ENCODE data around the gene ZNF157. TPM values are rescaled to one million over a fixed set of nuclear protein-coding genes. Genes with fewer than 3 reads are reported as not detected.
"Not testable (repeated sequence)": the region's sequence is repeated elsewhere in the genome, so short reads cannot be mapped to it uniquely, and the experiment has no call there.

ZNF157 gene
- total RNA-seq (ENCODE audit: unreplicated experiment) = 0.67 TPM
- long read RNA-seq = 0 reads

DNA sequence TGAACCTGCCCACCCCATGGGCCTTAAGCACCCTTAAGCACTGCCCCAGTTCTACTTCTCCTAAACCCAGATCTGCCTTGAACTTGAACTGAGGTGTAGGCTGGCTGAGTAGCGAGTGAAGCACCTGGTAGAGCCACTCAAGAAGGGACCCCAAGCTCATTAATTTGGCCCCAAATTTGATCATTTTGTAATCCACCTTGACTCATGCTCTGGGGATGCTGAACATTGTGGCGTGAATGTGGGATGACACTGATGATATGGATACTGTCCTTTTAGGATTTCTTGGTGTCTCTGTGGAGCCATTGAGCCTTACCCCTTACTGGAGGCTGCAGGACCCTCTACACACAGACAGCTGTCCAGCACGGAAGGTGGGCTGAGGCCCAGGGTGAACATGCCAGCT, at the start of gene ZNF157:
TSS of gene ZNF157 (plus strand) at position 301 of the 400 bp plus-strand sequence. CDS start at position 392, 91 bp downstream.
- H3K27ac Mint-ChIP-seq (ENCODE audit: unreplicated experiment) = no peak within 1 kb of the TSS
- H3K9me3 Mint-ChIP-seq (ENCODE audit: unreplicated experiment) = no peaks in the 10 kb centered on the region
- no peak for DNase-seq (ENCODE audit: low spot score)
- H3K4me1 Mint-ChIP-seq (ENCODE audit: unreplicated experiment) = no peaks in the 10 kb centered on the region
- no peaks in the 10 kb centered on the region for H3K36me3 Mint-ChIP-seq (ENCODE audit: low read depth, unreplicated experiment)
- TF ChIP-seq, protein P1, sequence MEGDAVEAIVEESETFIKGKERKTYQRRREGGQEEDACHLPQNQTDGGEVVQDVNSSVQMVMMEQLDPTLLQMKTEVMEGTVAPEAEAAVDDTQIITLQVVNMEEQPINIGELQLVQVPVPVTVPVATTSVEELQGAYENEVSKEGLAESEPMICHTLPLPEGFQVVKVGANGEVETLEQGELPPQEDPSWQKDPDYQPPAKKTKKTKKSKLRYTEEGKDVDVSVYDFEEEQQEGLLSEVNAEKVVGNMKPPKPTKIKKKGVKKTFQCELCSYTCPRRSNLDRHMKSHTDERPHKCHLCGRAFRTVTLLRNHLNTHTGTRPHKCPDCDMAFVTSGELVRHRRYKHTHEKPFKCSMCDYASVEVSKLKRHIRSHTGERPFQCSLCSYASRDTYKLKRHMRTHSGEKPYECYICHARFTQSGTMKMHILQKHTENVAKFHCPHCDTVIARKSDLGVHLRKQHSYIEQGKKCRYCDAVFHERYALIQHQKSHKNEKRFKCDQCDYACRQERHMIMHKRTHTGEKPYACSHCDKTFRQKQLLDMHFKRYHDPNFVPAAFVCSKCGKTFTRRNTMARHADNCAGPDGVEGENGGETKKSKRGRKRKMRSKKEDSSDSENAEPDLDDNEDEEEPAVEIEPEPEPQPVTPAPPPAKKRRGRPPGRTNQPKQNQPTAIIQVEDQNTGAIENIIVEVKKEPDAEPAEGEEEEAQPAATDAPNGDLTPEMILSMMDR (IDR thresholded peaks at IDR 0.05; ENCODE audit: unreplicated experiment) = no peak
- no peak within 1 kb of the TSS for H3K4me3 Mint-ChIP-seq (ENCODE audit: unreplicated experiment)
- H3K27me3 Mint-ChIP-seq (ENCODE audit: unreplicated experiment) = peaks cover 2% of the 10 kb centered on the region

DNA sequence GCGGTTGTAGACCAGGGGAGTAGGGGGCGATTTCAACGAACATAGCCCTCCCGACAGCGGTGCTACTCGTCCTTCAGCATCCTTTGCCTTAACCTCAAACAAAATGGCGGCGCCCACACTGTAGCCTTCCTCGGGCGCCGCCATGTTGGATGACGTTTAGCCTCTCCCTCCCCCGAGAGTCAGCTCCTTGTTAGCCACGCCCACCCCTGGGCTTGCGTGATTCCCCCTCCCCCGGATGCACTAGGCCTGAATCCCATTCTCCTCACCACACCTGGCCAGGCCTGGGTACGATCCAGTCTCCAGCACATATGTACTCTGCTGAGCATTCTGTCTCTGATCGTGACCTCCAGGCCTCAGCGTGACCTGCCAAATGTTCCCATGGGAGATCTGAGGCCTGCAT, 49.0 kb upstream of the ZNF157 start:
- peak overlapping the region; percentile 93 for H3K27ac Mint-ChIP-seq (ENCODE audit: unreplicated experiment)
- peak; percentile 61 for DNase-seq (ENCODE audit: low spot score)
- H3K4me1 Mint-ChIP-seq (ENCODE audit: unreplicated experiment) = peaks cover 3% of the 10 kb centered on the region
- no peaks in the 10 kb centered on the region for H3K27me3 Mint-ChIP-seq (ENCODE audit: unreplicated experiment)
- TF ChIP-seq, protein P1 (IDR thresholded peaks at IDR 0.05; ENCODE audit: unreplicated experiment) = no peak
- H3K36me3 Mint-ChIP-seq (ENCODE audit: low read depth, unreplicated experiment) = no peaks in the 10 kb centered on the region
- no peaks in the 10 kb centered on the region for H3K9me3 Mint-ChIP-seq (ENCODE audit: unreplicated experiment)
- no peak overlapping the region for H3K4me3 Mint-ChIP-seq (ENCODE audit: unreplicated experiment)

- DNase-seq (ENCODE audit: low spot score) = no peak
- Mint-ChIP-seq H3K27ac (ENCODE audit: unreplicated experiment) (peak overlapping the region; percentile 93), H3K36me3 (ENCODE audit: low read depth, unreplicated experiment) (no peaks in the 10 kb centered on the region), H3K4me1 (ENCODE audit: unreplicated experiment) (peaks cover 3% of the 10 kb centered on the region), H3K27me3 (ENCODE audit: unreplicated experiment) (no peaks in the 10 kb centered on the region), H3K9me3 (ENCODE audit: unreplicated experiment) (no peaks in the 10 kb centered on the region), H3K4me3 (ENCODE audit: unreplicated experiment) (no peak overlapping the region)
- TF ChIP-seq, protein P1 (IDR thresholded peaks at IDR 0.05; ENCODE audit: unreplicated experiment) = no peak
Observed at GRCh38 chrX:47321823-47322371, 48.5 kb upstream of the ZNF157 start.

DNA sequence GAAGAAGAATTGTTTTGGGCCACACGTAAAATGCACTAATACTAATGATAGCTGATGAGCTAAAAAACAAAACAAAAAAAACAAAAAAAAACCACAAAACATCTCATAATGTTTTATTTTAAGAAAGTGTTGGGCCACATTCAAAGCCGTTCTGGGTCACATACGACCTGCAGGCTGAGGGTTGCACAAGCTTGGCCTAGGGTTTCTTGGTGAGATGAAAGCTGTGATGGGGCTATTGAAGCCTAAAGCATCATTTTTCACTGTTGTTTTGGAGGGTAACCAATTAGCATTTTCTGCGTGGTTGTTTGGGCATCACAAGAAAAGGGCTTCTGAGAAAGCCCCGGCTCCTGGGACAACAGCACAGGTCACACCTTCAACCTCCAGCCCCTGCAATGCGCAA, 42.5 kb upstream of the ZNF157 start:
- no peaks in the 10 kb centered on the region for H3K27me3 Mint-ChIP-seq (ENCODE audit: unreplicated experiment)
- no peak overlapping the region for H3K27ac Mint-ChIP-seq (ENCODE audit: unreplicated experiment)
- H3K9me3 Mint-ChIP-seq (ENCODE audit: unreplicated experiment) = no peaks in the 10 kb centered on the region
- H3K36me3 Mint-ChIP-seq (ENCODE audit: low read depth, unreplicated experiment) = no peaks in the 10 kb centered on the region
- DNase-seq (ENCODE audit: low spot score) = no peak
- no peak overlapping the region for H3K4me3 Mint-ChIP-seq (ENCODE audit: unreplicated experiment)
- TF ChIP-seq, protein P1 (IDR thresholded peaks at IDR 0.05; ENCODE audit: unreplicated experiment) = no peak
- no peaks in the 10 kb centered on the region for H3K4me1 Mint-ChIP-seq (ENCODE audit: unreplicated experiment)

DNA sequence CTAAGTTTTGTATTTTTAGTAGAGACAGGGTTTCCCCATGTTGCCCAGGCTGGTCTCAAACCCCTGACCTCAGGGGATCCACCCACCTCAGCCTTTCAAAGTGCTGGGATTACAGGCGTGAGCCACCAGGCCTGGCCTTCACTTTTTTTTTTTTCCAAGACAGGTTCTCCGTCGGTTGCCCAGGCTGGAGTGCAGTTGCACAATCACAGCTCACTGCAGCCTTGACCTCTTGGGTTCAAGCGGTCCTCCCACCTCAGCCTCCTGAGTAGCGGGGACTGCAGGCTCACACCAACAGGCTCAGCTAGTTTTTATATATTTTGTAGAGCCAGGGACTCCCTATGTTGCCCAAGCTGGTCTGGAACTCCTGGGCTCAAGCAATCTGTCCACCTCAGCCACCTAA, 37.6 kb upstream of the ZNF157 start:
- not testable (repeated sequence) for DNase-seq (ENCODE audit: low spot score); H3K9me3 Mint-ChIP-seq (ENCODE audit: unreplicated experiment); H3K4me3 Mint-ChIP-seq (ENCODE audit: unreplicated experiment); H3K27ac Mint-ChIP-seq (ENCODE audit: unreplicated experiment); H3K36me3 Mint-ChIP-seq (ENCODE audit: low read depth, unreplicated experiment); H3K4me1 Mint-ChIP-seq (ENCODE audit: unreplicated experiment); H3K27me3 Mint-ChIP-seq (ENCODE audit: unreplicated experiment)

All from endothelial cell (in vitro differentiated cells).